ENCODE results near the gene LAMA4.

- TF ChIP-seq CTCF (IDR thresholded peaks at IDR 0.05; ENCODE audit: insufficient read depth, low read length, poor library complexity, severe bottlenecking) (no peak), EZH2phosphoT487 (conservative IDR thresholded peaks at IDR 0.05; ENCODE audit: low read length) (no peak)
These were observed 147.8 kb downstream of the LAMA4 start for GRCh38 chr6:112106562-112106961.
